Coronary artery (tissue), 2 donors: ENCODE measurements around the gene WARS2.

Source experiments
- DNase-seq: peaks from one replicate; pipeline ENCODE4 v3.0.0-alpha.2; 2017; ENCODE audit warnings: low spot score
- H3K27ac ChIP-seq, 2 donors: fragments of 200-600 bp; sonication (generic); one replicate each; pipeline ENCODE4 v1.5.1; 2016 to 2019
- H3K4me3 ChIP-seq: fragments of 200-600 bp; sonication (generic); 2 replicates; pipeline ENCODE4 v1.5.1; 2016; ENCODE audit warnings: mild to moderate bottlenecking, moderate library complexity
- CTCF ChIP-seq: fragments of 200-600 bp; sonication (generic); IDR thresholded peaks from one replicate; pipeline ENCODE4 v1.5.1; 2019; ENCODE audit warnings: antibody characterized with exemption

The WARS2 gene

GRCh38 chr1:119086830-119087229 is 53.6 kb downstream of the WARS2 start:
- no peak for DNase-seq
- Histone ChIP-seq H3K4me3 (no peak overlapping the region), H3K27ac (no peak overlapping the region)
- no peak for TF ChIP-seq CTCF

- Histone ChIP-seq H3K27ac (peak overlapping the region in 1 of 2 donors; percentile 33), H3K4me3 (peak overlapping the region; percentile 0)
- no peak for TF ChIP-seq CTCF
- DNase-seq = no peak
Observed at GRCh38 chr1:119084798-119085197, 55.7 kb downstream of the WARS2 start.

GRCh38 chr1:119083980-119084379 is 56.5 kb downstream of the WARS2 start:
- no peak for DNase-seq
- Histone ChIP-seq H3K27ac (no peak overlapping the region), H3K4me3 (peak overlapping the region; percentile 0)
- TF ChIP-seq CTCF = no peak

DNA sequence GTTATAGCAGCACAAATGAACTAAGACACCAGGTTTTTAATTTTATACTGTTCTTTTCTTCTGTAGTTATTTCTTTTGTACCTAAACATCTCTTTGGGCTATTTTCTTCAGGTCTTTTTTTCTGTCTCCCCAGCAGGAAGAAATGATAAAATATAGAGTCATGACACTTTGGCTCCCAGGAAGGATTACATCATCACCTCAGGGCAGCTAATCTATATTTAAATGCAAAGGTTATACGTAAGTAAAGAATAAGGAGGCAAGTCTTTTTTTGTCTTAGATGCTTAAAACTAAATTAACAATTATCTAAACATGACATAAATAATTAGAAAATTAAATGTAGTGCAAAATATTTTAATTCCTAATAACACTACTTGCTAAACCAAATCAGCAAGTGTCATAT is 57.0 kb downstream of the WARS2 start:
- no peak for TF ChIP-seq CTCF
- Histone ChIP-seq H3K27ac (no peak overlapping the region), H3K4me3 (no peak overlapping the region)
- no peak for DNase-seq

- Histone ChIP-seq H3K27ac (no peak overlapping the region), H3K4me3 (no peak overlapping the region)
- DNase-seq = no peak
- TF ChIP-seq CTCF = no peak
Observed at GRCh38 chr1:119081700-119082099, 58.8 kb downstream of the WARS2 start.

DNA sequence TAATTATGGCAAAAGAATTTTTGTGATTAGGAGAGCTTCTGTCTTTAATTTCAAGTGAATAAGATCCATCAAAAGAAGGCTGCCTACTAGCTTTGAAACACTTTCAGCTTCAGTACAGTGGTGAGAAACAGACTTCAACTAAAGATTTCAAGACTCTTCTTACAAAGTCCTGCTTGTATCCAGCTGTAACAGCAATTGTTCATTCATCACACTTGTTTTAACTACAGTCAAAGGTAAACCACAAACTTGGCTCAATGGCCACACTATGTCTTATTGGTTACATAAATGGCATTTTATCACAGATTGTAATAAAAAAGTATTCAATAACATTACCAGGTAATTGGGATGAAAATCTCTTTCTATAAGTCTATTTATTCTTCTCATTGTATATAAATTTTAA is 59.2 kb downstream of the WARS2 start:
- Histone ChIP-seq H3K27ac (peak overlapping the region; percentile 2 to 42), H3K4me3 (no peak overlapping the region)
- DNase-seq = no peak
- no peak for TF ChIP-seq CTCF

DNA sequence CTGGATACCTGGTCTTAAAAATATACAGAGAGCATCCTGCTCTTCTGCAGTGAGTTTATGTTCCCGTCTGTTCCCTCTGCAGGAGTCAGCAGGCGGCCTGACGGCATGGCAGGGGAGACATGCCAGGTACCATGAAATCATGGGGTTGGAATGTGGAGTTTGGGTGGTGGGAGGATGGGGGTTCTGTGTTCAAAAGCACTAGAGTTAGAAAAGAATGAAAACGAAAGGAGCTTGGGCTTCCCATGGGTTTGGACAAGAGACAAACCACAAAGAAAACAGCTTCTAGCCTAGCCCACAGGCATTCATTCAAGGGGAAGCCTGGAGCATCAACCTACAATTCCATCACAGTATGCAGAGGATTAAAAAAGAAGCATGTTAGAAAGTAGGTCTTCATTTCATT is 59.9 kb downstream of the WARS2 start:
- Histone ChIP-seq H3K4me3 (peak overlapping the region; percentile 9), H3K27ac (peak overlapping the region; percentile 34 to 52)
- DNase-seq = peak; percentile 74
- no peak for TF ChIP-seq CTCF
